Endodermal cell (in vitro differentiated cells): Measurements from ENCODE around the gene HLA-DRB5. TPM values are rescaled to one million over a fixed set of nuclear protein-coding genes. Genes with fewer than 3 reads are reported as not detected.
"Not testable (repeated sequence)": the region's sequence is repeated elsewhere in the genome, so short reads cannot be mapped to it uniquely, and the experiment has no call there.

Experiments used
- DNase-seq: peaks from one replicate; pipeline ENCODE4 v3.0.0-alpha.2; 2017
- H3K27ac ChIP-seq: 2 replicates; pipeline ENCODE4 v1.5.1; 2013; ENCODE audit warnings: mild to moderate bottlenecking, low read depth, low read length, moderate library complexity
- H3K27me3 ChIP-seq: 2 replicates; pipeline ENCODE4 v1.6.1; 2013; ENCODE audit warnings: mild to moderate bottlenecking, low read length, moderate library complexity; ENCODE audit not compliant: insufficient read depth, control insufficient read depth, poor library complexity, severe bottlenecking
- H3K36me3 ChIP-seq: 2 replicates; pipeline ENCODE4 v1.7.0; 2013; ENCODE audit warnings: mild to moderate bottlenecking, low read length, moderate library complexity; ENCODE audit not compliant: control insufficient read depth, insufficient read depth
- H3K4me1 ChIP-seq: one replicate; pipeline ENCODE4 v1.7.0; 2013; ENCODE audit warnings: low read length; ENCODE audit not compliant: control insufficient read depth, insufficient read depth
- H3K4me3 ChIP-seq: 2 replicates; pipeline ENCODE4 v1.5.1; 2013; ENCODE audit warnings: mild to moderate bottlenecking, low read length, moderate library complexity
- H3K9ac ChIP-seq: 2 replicates; pipeline ENCODE4 v1.6.1; 2013; ENCODE audit warnings: mild to moderate bottlenecking, low read length, moderate library complexity; ENCODE audit not compliant: poor library complexity, severe bottlenecking; ENCODE audit errors: extremely low read depth
- H3K9me3 ChIP-seq: 2 replicates; pipeline ENCODE4 v1.6.1; 2013; ENCODE audit warnings: mild to moderate bottlenecking, low read length, moderate library complexity; ENCODE audit not compliant: control insufficient read depth
- H3K27ac Mint-ChIP-seq: 2 replicates; pipeline ENCODE4 v1.8.0; 2020; ENCODE audit warnings: mixed read lengths
- H3K27me3 Mint-ChIP-seq: 2 replicates; pipeline ENCODE4 v1.8.0; 2021; ENCODE audit warnings: mild to moderate bottlenecking, mixed read lengths; ENCODE audit not compliant: insufficient read depth
- H3K36me3 Mint-ChIP-seq: 2 replicates; pipeline ENCODE4 v1.8.0; 2020; ENCODE audit warnings: low read depth, mixed read lengths
- H3K4me1 Mint-ChIP-seq: 2 replicates; pipeline ENCODE4 v1.8.0; 2020; ENCODE audit warnings: mixed read lengths
- H3K4me3 Mint-ChIP-seq: 2 replicates; pipeline ENCODE4 v1.8.0; 2020; ENCODE audit warnings: mild to moderate bottlenecking, moderate library complexity, mixed read lengths
- H3K9me3 Mint-ChIP-seq: 2 replicates; pipeline ENCODE4 v1.8.0; 2020; ENCODE audit warnings: mild to moderate bottlenecking, mixed read lengths
- CTCF ChIP-seq: fragments of 200-600 bp; sonication (generic); conservative IDR thresholded peaks from 2 replicates; pipeline ENCODE4 v1.5.0; 2021; ENCODE audit warnings: antibody characterized with exemption, mild to moderate bottlenecking
- WGBS, 2 experiments: methylation state at CpG; one replicate each; pipeline versions ENCODE4 v1.1.5 to v1.1.7; 2013; ENCODE audit warnings: missing lambda C conversion rate in 2 of 2, mixed read lengths in 1 of 2; ENCODE audit not compliant: insufficient coverage in 1 of 2, insufficient read length in 1 of 2; 5-methylcytosine and 5-hydroxymethylcytosine counted together
- total RNA-seq, 2 donors: library from RNA; stranded (reverse); fragmentation: NEBNext Ultra II Directional in 1 of 2; extraction: Animal tissue kit (Norgen Biotek cat#: 25700) in 1 of 2; gene quantifications; 2 replicates in 1 of 2; 3 replicates in 1 of 2; pipeline ENCODE4 v1.2.1, GENCODE V29; 2021

Gene HLA-DRB5
- total RNA-seq, 2 donors from 2014 or later, result 0.71 to 0.92 TPM

- H3K9me3 ChIP-seq, result peaks cover 12% of the 10 kb centered on the region
- peak overlapping the region; percentile 41 for H3K27ac Mint-ChIP-seq
- no peak overlapping the region for H3K4me3 Mint-ChIP-seq
- H3K36me3 Mint-ChIP-seq, result no peaks in the 10 kb centered on the region
- no peaks in the 10 kb centered on the region for H3K4me1 ChIP-seq
- H3K27ac ChIP-seq, result no peak overlapping the region
- no peak for TF ChIP-seq CTCF
- H3K36me3 ChIP-seq, result no peaks in the 10 kb centered on the region
- DNase-seq, result no peak
- peaks cover 13% of the 10 kb centered on the region for H3K27me3 Mint-ChIP-seq
- no peak overlapping the region for H3K9ac ChIP-seq
- H3K9me3 Mint-ChIP-seq, result peaks cover 16% of the 10 kb centered on the region
- H3K4me3 ChIP-seq, result no peak overlapping the region
- H3K27me3 ChIP-seq, result no peaks in the 10 kb centered on the region
- H3K4me1 Mint-ChIP-seq, result peaks cover 4% of the 10 kb centered on the region
- 77 to 100% methylated on average over 1 to 5 of the region's 5 CpGs for WGBS, 2 experiments
Observed at GRCh38 chr6:32472781-32473375, 57.2 kb downstream of the HLA-DRB5 start.

DNA sequence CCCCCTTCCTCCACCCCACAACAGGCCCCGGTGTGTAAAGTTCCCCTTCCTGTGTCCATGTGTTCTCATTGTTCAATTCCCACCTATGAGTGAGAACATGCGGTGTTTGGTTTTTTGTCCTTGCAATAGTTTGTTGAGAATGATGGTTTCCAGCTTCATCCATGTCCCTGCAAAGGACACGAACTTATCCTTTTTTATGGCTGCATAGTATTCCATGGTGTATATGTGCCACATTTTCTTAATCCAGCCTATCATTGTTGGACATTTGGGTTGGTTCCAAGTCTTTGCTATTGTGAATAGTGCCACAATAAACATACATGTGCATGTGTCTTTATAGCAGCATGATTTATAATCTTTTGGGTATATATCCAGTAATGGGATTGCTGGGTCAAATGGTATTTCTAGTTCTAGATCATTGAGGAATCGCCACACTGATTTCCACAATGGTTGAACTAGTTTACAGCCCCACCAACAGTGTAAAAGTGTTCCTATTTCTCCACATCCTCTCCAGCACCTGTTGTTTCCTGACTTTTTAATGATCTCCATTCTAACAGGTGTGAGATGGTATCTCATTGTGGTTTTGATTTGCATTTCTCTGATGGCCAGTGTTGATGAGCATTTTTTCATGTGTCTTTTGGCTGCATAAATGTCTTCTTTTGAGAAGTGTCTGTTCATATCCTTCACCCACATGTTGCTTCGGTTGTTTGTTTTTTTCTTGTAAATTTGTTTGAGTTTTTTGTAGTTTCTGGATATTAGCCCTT is 62.2 kb downstream of the HLA-DRB5 start:
- H3K4me3 ChIP-seq, H3K36me3 Mint-ChIP-seq, H3K4me3 Mint-ChIP-seq, H3K27me3 ChIP-seq, H3K27ac Mint-ChIP-seq, H3K9ac ChIP-seq, DNase-seq, H3K4me1 Mint-ChIP-seq, H3K36me3 ChIP-seq, H3K9me3 ChIP-seq, H3K4me1 ChIP-seq, H3K27ac ChIP-seq: not testable (repeated sequence)
- Mint-ChIP-seq H3K9me3 (peaks cover 38% of the 10 kb centered on the region), H3K27me3 (peaks cover 10% of the 10 kb centered on the region)
- 74% methylated on average over 2 of the region's 5 CpGs; no CpG with 5 or more reads in 1 of the 2 experiments for WGBS, 2 experiments

Other genes starting within 250 kb of the HLA-DRB5 start
- gene TSBP1, start 158.4 kb downstream of the HLA-DRB5 start, total RNA-seq, result not detected
- gene BTNL2, start 123.1 kb downstream of the HLA-DRB5 start, total RNA-seq, result not detected
- gene HLA-DRA, start 90.4 kb downstream of the HLA-DRB5 start, total RNA-seq, result under 1 TPM in 1 of 2 donors, not detected in 1; 0.27 TPM
- gene HLA-DRB1, start 59.6 kb upstream of the HLA-DRB5 start, total RNA-seq, result 10 to 100 TPM in 1 of 2 donors, 1 to 10 TPM in 1; 9.9 to 14.6 TPM
- under 1 TPM in 1 of 2 donors, not detected in 1; 0.97 TPM for gene HLA-DQA1, start 107.1 kb upstream of the HLA-DRB5 start, total RNA-seq
- gene HLA-DQB1, start 136.4 kb upstream of the HLA-DRB5 start, total RNA-seq, result 10 to 100 TPM in 1 of 2 donors, 1 to 10 TPM in 1; 2.2 to 11.1 TPM
- gene HLA-DQA2, start 211.1 kb upstream of the HLA-DRB5 start, total RNA-seq, result not detected
- gene HLA-DQB2, start 233.2 kb upstream of the HLA-DRB5 start, total RNA-seq, result not detected